Neural cell (in vitro differentiated cells): ENCODE data around the gene FUS. TPM values are rescaled to one million over a fixed set of nuclear protein-coding genes. Genes with fewer than 3 reads are reported as not detected.

ENCODE experiments used
- H2AFZ ChIP-seq: fragments of 200-600, 300-800 bp; sonication (generic), shearing (Covaris generic); 2 replicates; pipeline ENCODE4 v1.6.0; 2014; ENCODE audit warnings: low read depth, mild to moderate bottlenecking, antibody characterized with exemption, low read length, moderate library complexity
- H3F3A ChIP-seq: fragments of 200-600 bp; shearing (Covaris generic); 2 replicates; pipeline ENCODE4 v1.6.1; 2016; ENCODE audit warnings: mild to moderate bottlenecking, moderate library complexity, mixed read lengths, antibody characterized with exemption, low read length; ENCODE audit not compliant: insufficient read depth, poor library complexity, severe bottlenecking
- H3K27ac ChIP-seq: fragments of 200-600, 300-800 bp; sonication (generic), shearing (Covaris generic); 2 replicates; pipeline ENCODE4 v1.5.1; 2014; ENCODE audit warnings: mild to moderate bottlenecking, low read length, moderate library complexity
- H3K27me3 ChIP-seq: fragments of 300-800, 200-600 bp; sonication (generic), shearing (Covaris generic); 2 replicates; pipeline ENCODE4 v1.6.0; 2014; ENCODE audit warnings: mild to moderate bottlenecking, low read depth, low read length, moderate library complexity; ENCODE audit not compliant: insufficient read depth
- H3K36me3 ChIP-seq: fragments of 300-800, 200-600 bp; sonication (generic), shearing (Covaris generic); 2 replicates; pipeline ENCODE4 v1.5.1; 2014; ENCODE audit warnings: mild to moderate bottlenecking, antibody characterized with exemption, low read length, moderate library complexity; ENCODE audit not compliant: insufficient read depth
- H3K4me2 ChIP-seq: fragments of 300-800, 200-600 bp; sonication (generic), shearing (Covaris generic); 2 replicates; pipeline ENCODE4 v1.6.0; 2014; ENCODE audit warnings: mild to moderate bottlenecking, low read length
- H3K4me3 ChIP-seq: fragments of 300-800, 200-600 bp; sonication (generic), shearing (Covaris generic); 2 replicates; pipeline ENCODE4 v1.5.1; 2014; ENCODE audit warnings: mild to moderate bottlenecking, low read length, moderate library complexity
- H3K79me2 ChIP-seq: fragments of 200-600 bp; shearing (Covaris generic); replicated peaks from 2 replicates; pipeline ENCODE4 v1.6.0; 2014; ENCODE audit warnings: mild to moderate bottlenecking, low read length, moderate library complexity; ENCODE audit not compliant: insufficient read depth
- H3K9ac ChIP-seq: fragments of 300-800, 200-600 bp; sonication (generic), shearing (Covaris generic); 2 replicates; pipeline ENCODE4 v1.6.1; 2016; ENCODE audit warnings: mild to moderate bottlenecking, low read length, mixed read lengths
- H3K9me2 ChIP-seq: fragments of 200-600 bp; shearing (Covaris generic); 2 replicates; pipeline ENCODE4 v1.6.1; 2016; ENCODE audit warnings: mild to moderate bottlenecking, low read length, mixed read lengths; ENCODE audit not compliant: insufficient read depth
- H3K9me3 ChIP-seq: fragments of 200-600, 300-800 bp; sonication (generic), shearing (Covaris generic); 2 replicates; pipeline ENCODE4 v1.6.1; 2016; ENCODE audit warnings: mild to moderate bottlenecking, mixed run types, low read length, moderate library complexity, mixed read lengths
- H4K20me1 ChIP-seq: fragments of 200-600 bp; shearing (Covaris generic); 2 replicates; pipeline ENCODE4 v1.6.1; 2016; ENCODE audit warnings: mild to moderate bottlenecking, mixed run types; ENCODE audit not compliant: insufficient read depth
- EP300 ChIP-seq: fragments of 450-650 bp; conservative IDR thresholded peaks from 2 replicates; pipeline ENCODE4 v1.6.1; 2014; ENCODE audit warnings: antibody characterized with exemption, mild to moderate bottlenecking, moderate library complexity; ENCODE audit not compliant: poor library complexity, severe bottlenecking
- EZH2 ChIP-seq: fragments of 200-600, 300-800 bp; shearing (Covaris generic), sonication (generic); IDR thresholded peaks from 2 replicates; pipeline ENCODE4 v1.6.1; 2014; ENCODE audit warnings: antibody characterized with exemption, low read length, borderline replicate concordance, mild to moderate bottlenecking; ENCODE audit not compliant: insufficient read depth, poor library complexity, severe bottlenecking
- MXI1 ChIP-seq: fragments of 450-650 bp; conservative IDR thresholded peaks from 2 replicates; pipeline ENCODE4 v1.6.1; 2014; ENCODE audit warnings: antibody characterized with exemption, mild to moderate bottlenecking; ENCODE audit not compliant: poor library complexity, severe bottlenecking
- POLR2AphosphoS5 ChIP-seq: IDR thresholded peaks from 2 replicates; pipeline ENCODE4 v1.6.1; 2012
- RAD21 ChIP-seq: fragments of 450-650 bp; conservative IDR thresholded peaks from 2 replicates; pipeline ENCODE4 v1.6.1; 2014; ENCODE audit warnings: antibody characterized with exemption, mild to moderate bottlenecking, moderate library complexity
- REST ChIP-seq: IDR thresholded peaks from 2 replicates; pipeline ENCODE4 v1.6.1; 2012; ENCODE audit warnings: borderline replicate concordance
- SMC3 ChIP-seq: fragments of 450-650 bp; conservative IDR thresholded peaks from 2 replicates; pipeline ENCODE4 v1.6.1; 2014; ENCODE audit warnings: antibody characterized with exemption, mild to moderate bottlenecking, moderate library complexity; ENCODE audit not compliant: poor library complexity
- TAF1 ChIP-seq: IDR thresholded peaks from 2 replicates; pipeline ENCODE4 v1.6.1; 2012; ENCODE audit warnings: low read depth
- polyA plus RNA-seq: library from polyadenylated mRNA; depleted of rRNA; stranded (reverse); fragments of >200 nt; gene quantifications from 2 replicates; pipeline ENCODE4 v1.2.3, GENCODE V29; 2014
- TF ChIP-seq, protein P1 (sequence below): fragments of 450-650 bp; IDR thresholded peaks from 2 replicates; pipeline ENCODE4 v1.5.1; 2014; ENCODE audit warnings: antibody characterized with exemption, mild to moderate bottlenecking, moderate library complexity; ENCODE audit not compliant: poor library complexity, severe bottlenecking

The FUS gene
- polyA plus RNA-seq, 1 donor from 2014 or later = 54.3 TPM

GRCh38 chr16:31188450-31189411 is 8.8 kb downstream of the FUS start:
- TF ChIP-seq SMC3 (no peak), REST (no peak), MXI1 (no peak), RAD21 (no peak), EP300 (no peak), EZH2 (no peak), POLR2AphosphoS5 (no peak), TAF1 (no peak)
- TF ChIP-seq, protein P1, sequence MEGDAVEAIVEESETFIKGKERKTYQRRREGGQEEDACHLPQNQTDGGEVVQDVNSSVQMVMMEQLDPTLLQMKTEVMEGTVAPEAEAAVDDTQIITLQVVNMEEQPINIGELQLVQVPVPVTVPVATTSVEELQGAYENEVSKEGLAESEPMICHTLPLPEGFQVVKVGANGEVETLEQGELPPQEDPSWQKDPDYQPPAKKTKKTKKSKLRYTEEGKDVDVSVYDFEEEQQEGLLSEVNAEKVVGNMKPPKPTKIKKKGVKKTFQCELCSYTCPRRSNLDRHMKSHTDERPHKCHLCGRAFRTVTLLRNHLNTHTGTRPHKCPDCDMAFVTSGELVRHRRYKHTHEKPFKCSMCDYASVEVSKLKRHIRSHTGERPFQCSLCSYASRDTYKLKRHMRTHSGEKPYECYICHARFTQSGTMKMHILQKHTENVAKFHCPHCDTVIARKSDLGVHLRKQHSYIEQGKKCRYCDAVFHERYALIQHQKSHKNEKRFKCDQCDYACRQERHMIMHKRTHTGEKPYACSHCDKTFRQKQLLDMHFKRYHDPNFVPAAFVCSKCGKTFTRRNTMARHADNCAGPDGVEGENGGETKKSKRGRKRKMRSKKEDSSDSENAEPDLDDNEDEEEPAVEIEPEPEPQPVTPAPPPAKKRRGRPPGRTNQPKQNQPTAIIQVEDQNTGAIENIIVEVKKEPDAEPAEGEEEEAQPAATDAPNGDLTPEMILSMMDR = no peak
- Histone ChIP-seq H3K9me3 (no peaks in the 10 kb centered on the region), H3K27me3 (no peaks in the 10 kb centered on the region), H3F3A (no peaks in the 10 kb centered on the region), H3K79me2 (peaks cover 30% of the 10 kb centered on the region), H3K9ac (no peak overlapping the region), H3K4me3 (no peak overlapping the region), H4K20me1 (peaks cover 38% of the 10 kb centered on the region), H3K9me2 (no peaks in the 10 kb centered on the region), H2AFZ (no peak overlapping the region), H3K27ac (no peak overlapping the region), H3K4me2 (no peak overlapping the region), H3K36me3 (peaks cover 19% of the 10 kb centered on the region)

DNA sequence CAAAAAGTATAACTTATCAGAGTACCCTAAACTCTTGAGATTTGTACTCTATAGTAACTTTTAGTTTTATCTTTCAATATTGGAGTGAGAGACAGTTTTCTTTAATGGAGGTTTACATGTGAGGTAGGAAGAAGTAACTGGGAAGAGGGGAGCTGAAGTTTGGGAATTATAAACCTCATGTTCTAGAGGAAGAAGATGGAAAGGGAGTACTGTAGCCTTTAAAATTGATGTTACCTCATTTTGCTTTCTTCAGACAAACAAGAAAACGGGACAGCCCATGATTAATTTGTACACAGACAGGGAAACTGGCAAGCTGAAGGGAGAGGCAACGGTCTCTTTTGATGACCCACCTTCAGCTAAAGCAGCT is 9.5 kb downstream of the FUS start:
- H3F3A ChIP-seq = no peaks in the 10 kb centered on the region
- no peak overlapping the region for H2AFZ ChIP-seq
- H3K9me3 ChIP-seq = no peaks in the 10 kb centered on the region
- H4K20me1 ChIP-seq = peaks cover 36% of the 10 kb centered on the region
- TF ChIP-seq POLR2AphosphoS5 (no peak), EZH2 (no peak), MXI1 (no peak), TAF1 (no peak), REST (no peak), EP300 (no peak), RAD21 (no peak), SMC3 (no peak)
- TF ChIP-seq, protein P1 = no peak
- H3K27ac ChIP-seq = no peak overlapping the region
- H3K79me2 ChIP-seq = peaks cover 25% of the 10 kb centered on the region
- H3K4me2 ChIP-seq = no peak overlapping the region
- peaks cover 19% of the 10 kb centered on the region for H3K36me3 ChIP-seq
- H3K9ac ChIP-seq = no peak overlapping the region
- H3K27me3 ChIP-seq = no peaks in the 10 kb centered on the region
- no peak overlapping the region for H3K4me3 ChIP-seq
- H3K9me2 ChIP-seq = no peaks in the 10 kb centered on the region
